Mucosa of descending colon (tissue), 3 donors: Measurements from ENCODE around the gene DMAC1. TPM values are rescaled to one million over a fixed set of nuclear protein-coding genes. Genes with fewer than 3 reads are reported as not detected.

ENCODE experiments used
- ATAC-seq: fragments of 200-7000 bp; cut with Tn5 transposase; one replicate; pipeline ENCODE4 v1.9.1; 2020; ENCODE audit warnings: mild to moderate bottlenecking, moderate library complexity
- DNase-seq, 3 donors: peaks; one replicate each; pipeline ENCODE4 v3.0.0-alpha.2; 2020
- H3K36me3 ChIP-seq: fragments of 200-600 bp; one replicate; pipeline ENCODE4 v1.8.0; 2021; ENCODE audit warnings: low read depth, mild to moderate bottlenecking
- H3K4me1 ChIP-seq: fragments of 200-600 bp; one replicate; pipeline ENCODE4 v1.8.0; 2021; ENCODE audit warnings: low read depth, mild to moderate bottlenecking
- H3K4me3 ChIP-seq: fragments of 200-600 bp; one replicate; pipeline ENCODE4 v1.8.0; 2021; ENCODE audit warnings: mild to moderate bottlenecking
- H3K9me3 ChIP-seq: fragments of 200-600 bp; one replicate; pipeline ENCODE4 v1.8.0; 2021; ENCODE audit warnings: mild to moderate bottlenecking
- CTCF ChIP-seq: fragments of 200-600 bp; IDR thresholded peaks from one replicate; pipeline ENCODE4 v1.8.0; 2022; ENCODE audit warnings: antibody characterized with exemption, mild to moderate bottlenecking
- intact Hi-C, 2 donors: fragments of 100-400 bp; cut with DNase I in 1 of 2; cut with micrococcal nuclease in 1 of 2; formaldehyde crosslinking; loops; one replicate each; pipeline versions ENCODE4 v1.11.0 to v1.11.1; 2022; cut with DNase I, micrococcal nuclease
- total RNA-seq, 3 donors: library from RNA; stranded (reverse); fragmentation: NEBNext Ultra II Directional in 2 of 3; extraction: Animal tissue kit (Norgen Biotek cat#: 25700) in 2 of 3; gene quantifications; one replicate each; pipeline versions ENCODE4 v1.2.1 to v1.2.4, GENCODE V29; 2021 to 2023
- donor health status: DM: no; HTN: no; CAD: no; lungs with moderate emphysema.
- donor health status: DM: no; HTN: no; CAD: no.
- donor health status: DM: no; HTN: yes; CAD: no.

Gene DMAC1
- total RNA-seq, 3 donors from 2014 or later = 49.3 to 89.3 (median 73.8) TPM

DNA sequence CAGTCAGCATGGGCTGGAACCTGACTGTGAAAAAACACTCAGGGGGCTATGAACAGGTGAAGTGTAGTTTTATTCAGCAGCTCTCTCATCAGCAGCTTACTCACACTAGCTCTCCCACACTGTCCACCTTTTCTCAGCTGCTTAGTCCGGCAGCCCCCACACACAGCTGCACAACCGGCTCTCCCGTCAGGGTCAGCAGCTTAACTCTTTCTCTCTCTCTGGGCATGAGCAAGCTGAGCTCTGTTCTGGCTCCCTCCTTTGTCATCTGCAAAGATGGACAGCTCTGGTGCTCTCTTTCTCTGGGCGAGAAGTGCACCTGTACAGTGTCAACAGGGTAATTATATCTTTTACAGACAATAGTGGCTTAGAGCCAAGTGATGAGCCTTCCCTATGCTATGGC, 8.2 kb downstream of the DMAC1 start:
- intact Hi-C loops = no loop called here
- no peak for TF ChIP-seq CTCF
- DNase-seq (no peak), ATAC-seq (no peak)
- Histone ChIP-seq H3K4me3 (no peak overlapping the region), H3K36me3 (no peaks in the 10 kb centered on the region), H3K9me3 (no peaks in the 10 kb centered on the region), H3K4me1 (peaks cover 7% of the 10 kb centered on the region)

DNA sequence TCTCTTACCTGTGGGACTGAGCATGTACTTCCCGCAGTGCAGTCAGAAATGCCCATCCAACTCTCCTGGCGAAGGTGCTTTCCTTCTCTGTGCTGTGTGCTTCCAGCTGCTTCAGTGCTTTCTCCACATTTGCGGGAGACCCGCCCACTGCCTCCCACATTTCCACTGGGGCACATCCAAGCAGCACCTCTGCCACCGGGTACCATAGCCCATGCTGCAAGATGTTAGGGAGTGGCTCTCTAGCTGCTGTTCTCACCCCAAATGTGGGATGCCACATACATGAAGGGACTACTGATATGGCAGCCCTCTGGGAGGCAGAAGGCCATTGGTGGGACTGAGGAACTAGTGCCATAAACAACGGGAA, 8.8 kb downstream of the DMAC1 start:
- no peak for TF ChIP-seq CTCF
- intact Hi-C loops = no loop called here
- ATAC-seq (no peak), DNase-seq (no peak)
- Histone ChIP-seq H3K4me3 (no peak overlapping the region), H3K4me1 (peaks cover 7% of the 10 kb centered on the region), H3K36me3 (no peaks in the 10 kb centered on the region), H3K9me3 (no peaks in the 10 kb centered on the region)

DNA sequence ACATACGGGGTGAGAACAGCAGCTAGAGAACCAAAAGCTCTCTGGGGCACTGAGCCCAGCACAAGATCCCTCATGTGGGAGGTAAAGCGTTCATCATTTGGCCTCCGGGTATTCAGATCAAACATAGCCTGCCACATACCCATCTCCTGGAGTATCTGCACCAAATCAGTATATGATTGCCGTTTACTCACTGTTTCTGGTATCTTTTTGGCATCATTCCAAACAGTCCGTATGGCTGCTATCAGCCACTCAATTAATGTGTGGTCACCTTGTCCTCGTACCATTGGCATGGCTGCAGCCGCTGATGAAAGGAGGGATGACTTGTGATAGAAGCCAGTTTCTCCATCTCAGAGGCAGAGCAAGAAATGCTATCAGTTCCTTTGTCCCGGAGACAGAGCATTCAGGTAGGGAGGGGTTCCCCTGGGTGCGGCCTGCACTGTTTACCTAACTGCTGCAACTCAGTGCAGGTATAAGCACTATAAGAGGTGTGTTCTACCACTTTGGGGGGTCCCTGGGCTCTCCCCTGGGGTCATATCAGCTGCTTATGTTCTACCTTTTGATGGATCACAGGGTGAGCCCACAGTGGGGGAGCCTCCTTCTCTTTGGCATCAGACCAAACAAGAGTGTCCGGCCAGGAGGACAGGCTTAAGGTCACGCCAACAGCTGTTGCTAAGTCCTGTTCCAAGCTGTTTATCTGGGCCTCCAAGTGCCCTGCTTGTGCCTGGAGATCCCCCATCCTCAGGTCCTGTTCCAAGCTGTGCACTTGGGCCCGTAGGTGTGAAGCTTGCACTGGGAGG, 9.4 kb downstream of the DMAC1 start:
- peak; percentile 91 for ATAC-seq
- DNase-seq = peak in 2 of 3 donors; percentile 57 to 66
- intact Hi-C loops = no loop called here

DNA sequence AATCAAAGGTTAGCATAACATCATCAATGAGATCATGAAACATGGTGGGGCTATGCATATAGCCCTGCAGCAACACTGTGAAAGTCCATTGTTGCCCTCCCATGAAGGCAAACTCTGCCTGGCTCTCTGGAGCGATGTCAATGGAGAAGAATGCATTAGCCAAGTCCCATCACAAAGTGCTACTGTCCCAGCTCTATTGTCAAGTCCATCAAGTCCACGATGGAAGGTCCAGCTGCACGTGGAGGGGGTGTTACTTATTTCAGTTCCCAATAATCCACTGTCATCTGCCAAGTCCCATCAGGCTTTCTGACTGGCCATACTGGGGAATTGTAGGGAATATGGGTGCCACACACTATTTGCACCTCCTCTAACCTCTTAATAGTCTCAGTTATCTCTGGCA, 10.8 kb downstream of the DMAC1 start:
- ATAC-seq (no peak), DNase-seq (no peak)
- no peaks in the 10 kb centered on the region for H3K9me3 ChIP-seq
- H3K36me3 ChIP-seq = no peaks in the 10 kb centered on the region
- peaks cover 7% of the 10 kb centered on the region for H3K4me1 ChIP-seq
- intact Hi-C loops = no loop called here
- TF ChIP-seq CTCF = no peak
- H3K4me3 ChIP-seq = no peak overlapping the region

More for the DNA sequence above, 9.4 kb downstream of the DMAC1 start:
- H3K9me3 ChIP-seq = no peaks in the 10 kb centered on the region
- H3K36me3 ChIP-seq = no peaks in the 10 kb centered on the region
- H3K4me3 ChIP-seq = no peak overlapping the region
- TF ChIP-seq CTCF = no peak
- peaks cover 7% of the 10 kb centered on the region for H3K4me1 ChIP-seq

GRCh38 chr9:7785813-7786212, 13.8 kb downstream of the DMAC1 start:
- DNase-seq (no peak), ATAC-seq (no peak)
- intact Hi-C loops = no loop called here
- no peak overlapping the region for H3K4me3 ChIP-seq
- H3K9me3 ChIP-seq = no peaks in the 10 kb centered on the region
- H3K4me1 ChIP-seq = peaks cover 7% of the 10 kb centered on the region
- no peaks in the 10 kb centered on the region for H3K36me3 ChIP-seq
- TF ChIP-seq CTCF = no peak
